Neural progenitor cell (in vitro differentiated cells): ENCODE data around the gene MBNL2. TPM values are rescaled to one million over a fixed set of nuclear protein-coding genes. Genes with fewer than 3 reads are reported as not detected.

Source experiments
- DNase-seq: peaks from one replicate; pipeline ENCODE4 v3.0.0-alpha.2; 2016; ENCODE audit warnings: low spot score
- H2AFZ ChIP-seq: fragments of 200-600 bp; sonication (generic); replicated peaks from 2 replicates; pipeline ENCODE4 v1.6.1; 2016; ENCODE audit warnings: antibody characterized with exemption
- H3F3A ChIP-seq: fragments of 200-600 bp; sonication (generic); 2 replicates; pipeline ENCODE4 v1.6.1; 2016; ENCODE audit warnings: antibody characterized with exemption, low read depth
- H3K27ac ChIP-seq: fragments of 200-600 bp; sonication (generic); 2 replicates; pipeline ENCODE4 v1.5.1; 2016; ENCODE audit warnings: mild to moderate bottlenecking
- H3K27me3 ChIP-seq: fragments of 200-600 bp; sonication (generic); 2 replicates; pipeline ENCODE4 v1.6.1; 2016; ENCODE audit warnings: mild to moderate bottlenecking, moderate library complexity
- H3K36me3 ChIP-seq: fragments of 200-600 bp; sonication (generic); 2 replicates; pipeline ENCODE4 v1.5.1; 2016
- H3K4me1 ChIP-seq: fragments of 200-600 bp; sonication (generic); 2 replicates; pipeline ENCODE4 v1.6.1; 2016; ENCODE audit warnings: mixed run types
- H3K4me2 ChIP-seq: fragments of 200-600 bp; sonication (generic); 2 replicates; pipeline ENCODE4 v1.6.1; 2016
- H3K4me3 ChIP-seq: fragments of 200-600 bp; sonication (generic); 2 replicates; pipeline ENCODE4 v1.5.1; 2016
- H3K79me2 ChIP-seq: fragments of 200-600 bp; sonication (generic); 2 replicates; pipeline ENCODE4 v1.6.1; 2016; ENCODE audit warnings: low read depth
- H3K9ac ChIP-seq: fragments of 200-600 bp; sonication (generic); 2 replicates; pipeline ENCODE4 v1.6.1; 2016
- H3K9me3 ChIP-seq: fragments of 200-600 bp; sonication (generic); 2 replicates; pipeline ENCODE4 v1.5.1; 2016; ENCODE audit warnings: low read depth
- H4K20me1 ChIP-seq: fragments of 200-600 bp; sonication (generic); 2 replicates; pipeline ENCODE4 v1.6.1; 2016; ENCODE audit warnings: low read depth
- H3K27ac Mint-ChIP-seq: 3 replicates; pipeline ENCODE4 v1.8.0; 2021; ENCODE audit warnings: mixed read lengths
- H3K27me3 Mint-ChIP-seq: 2 replicates; pipeline ENCODE4 v1.8.0; 2022; ENCODE audit warnings: low read depth, mild to moderate bottlenecking, inconsistent platforms, moderate library complexity, mixed read lengths; ENCODE audit not compliant: insufficient read depth
- H3K36me3 Mint-ChIP-seq: 3 replicates; pipeline ENCODE4 v1.8.0; 2021; ENCODE audit warnings: mixed read lengths
- H3K4me1 Mint-ChIP-seq: 3 replicates; pipeline ENCODE4 v1.8.0; 2021; ENCODE audit warnings: mixed read lengths
- H3K4me3 Mint-ChIP-seq: 3 replicates; pipeline ENCODE4 v1.8.0; 2021; ENCODE audit warnings: mild to moderate bottlenecking, moderate library complexity, mixed read lengths
- H3K9me3 Mint-ChIP-seq: 3 replicates; pipeline ENCODE4 v1.8.0; 2020; ENCODE audit warnings: mixed read lengths
- CTCF ChIP-seq: fragments of 200-600 bp; sonication (generic); IDR thresholded peaks from 2 replicates; pipeline ENCODE4 v1.5.1; 2017; ENCODE audit warnings: antibody characterized with exemption, mild to moderate bottlenecking
- EZH2 ChIP-seq: fragments of 200-600 bp; sonication (generic); IDR thresholded peaks from 2 replicates; pipeline ENCODE4 v1.6.1; 2017; ENCODE audit warnings: antibody characterized with exemption, mild to moderate bottlenecking, moderate library complexity
- EZH2phosphoT487 ChIP-seq: fragments of 200-600 bp; sonication (generic); IDR thresholded peaks from 2 replicates; pipeline ENCODE4 v1.6.1; 2017; ENCODE audit warnings: antibody characterized with exemption
- total RNA-seq: library from RNA; depleted of rRNA; stranded (reverse); fragments of >200 nt; gene quantifications from 2 replicates; pipeline ENCODE4 v1.2.3, GENCODE V29; 2015; ENCODE audit warnings: low replicate concordance

The MBNL2 gene
- total RNA-seq, 1 donor from 2014 or later = 19.6 TPM

- Mint-ChIP-seq H3K36me3 (no peaks in the 10 kb centered on the region), H3K9me3 (no peaks in the 10 kb centered on the region), H3K4me1 (no peaks in the 10 kb centered on the region), H3K4me3 (no peak overlapping the region), H3K27me3 (peaks cover 2% of the 10 kb centered on the region), H3K27ac (no peak overlapping the region)
- Histone ChIP-seq H3K4me1 (no peaks in the 10 kb centered on the region), H3F3A (no peaks in the 10 kb centered on the region), H3K36me3 (no peaks in the 10 kb centered on the region), H3K4me3 (no peak overlapping the region), H3K9me3 (no peaks in the 10 kb centered on the region), H3K27ac (no peak overlapping the region), H3K79me2 (no peaks in the 10 kb centered on the region), H2AFZ (no peak overlapping the region), H3K4me2 (no peak overlapping the region), H3K27me3 (no peaks in the 10 kb centered on the region), H3K9ac (no peak overlapping the region), H4K20me1 (no peaks in the 10 kb centered on the region)
- DNase-seq = no peak
- no peak for TF ChIP-seq EZH2
- no peak for TF ChIP-seq CTCF
- no peak for TF ChIP-seq EZH2phosphoT487
These were observed 182.0 kb downstream of the MBNL2 start for GRCh38 chr13:97403893-97404750.

GRCh38 chr13:97407540-97407939 lies 185.4 kb downstream of the MBNL2 start:
- Histone ChIP-seq H3K9ac (no peak overlapping the region), H3K36me3 (no peaks in the 10 kb centered on the region), H3F3A (no peaks in the 10 kb centered on the region), H3K79me2 (no peaks in the 10 kb centered on the region), H2AFZ (no peak overlapping the region), H3K27me3 (no peaks in the 10 kb centered on the region), H3K27ac (no peak overlapping the region), H3K4me3 (no peak overlapping the region), H3K4me2 (no peak overlapping the region), H3K9me3 (no peaks in the 10 kb centered on the region), H4K20me1 (no peaks in the 10 kb centered on the region), H3K4me1 (no peaks in the 10 kb centered on the region)
- Mint-ChIP-seq H3K9me3 (no peaks in the 10 kb centered on the region), H3K36me3 (no peaks in the 10 kb centered on the region), H3K27me3 (no peaks in the 10 kb centered on the region), H3K4me3 (no peak overlapping the region), H3K27ac (no peak overlapping the region), H3K4me1 (no peaks in the 10 kb centered on the region)
- no peak for DNase-seq
- TF ChIP-seq EZH2phosphoT487 (no peak), CTCF (no peak), EZH2 (no peak)

- no peaks in the 10 kb centered on the region for H3K27me3 Mint-ChIP-seq
- no peaks in the 10 kb centered on the region for H3K9me3 Mint-ChIP-seq
- H3K27ac ChIP-seq = no peak overlapping the region
- H3K4me3 ChIP-seq = no peak overlapping the region
- no peaks in the 10 kb centered on the region for H3K36me3 Mint-ChIP-seq
- TF ChIP-seq EZH2 = no peak
- TF ChIP-seq EZH2phosphoT487 = no peak
- TF ChIP-seq CTCF = no peak
- no peak for DNase-seq
- no peak overlapping the region for H3K27ac Mint-ChIP-seq
- no peaks in the 10 kb centered on the region for H3K9me3 ChIP-seq
- H3K4me2 ChIP-seq = no peak overlapping the region
- no peaks in the 10 kb centered on the region for H4K20me1 ChIP-seq
- H3K4me1 ChIP-seq = no peaks in the 10 kb centered on the region
- no peaks in the 10 kb centered on the region for H3K79me2 ChIP-seq
- no peaks in the 10 kb centered on the region for H3K36me3 ChIP-seq
- no peaks in the 10 kb centered on the region for H3F3A ChIP-seq
- H3K4me1 Mint-ChIP-seq = no peaks in the 10 kb centered on the region
- H2AFZ ChIP-seq = no peak overlapping the region
- H3K9ac ChIP-seq = no peak overlapping the region
- no peak overlapping the region for H3K4me3 Mint-ChIP-seq
- no peaks in the 10 kb centered on the region for H3K27me3 ChIP-seq
These were observed 186.8 kb downstream of the MBNL2 start for GRCh38 chr13:97408938-97409337.
